D721Med (cell line): ENCODE results near the gene INPP5F.

Experiments
- DNase-seq: peaks from one replicate; pipeline ENCODE4 v3.0.0; 2011; ENCODE audit warnings: low spot score; ENCODE audit not compliant: insufficient read length
- FAIRE-seq: peaks from 2 replicates; lab custom pipeline; 2011; peaks lifted over from hg19 to GRCh38; lab: Jason Lieb, UNC
- CTCF ChIP-seq: IDR thresholded peaks from 2 replicates; pipeline ENCODE4 v1.5.1; 2012; ENCODE audit warnings: mild to moderate bottlenecking, control low read depth; ENCODE audit not compliant: insufficient read depth; ENCODE audit errors: missing control alignments

The INPP5F gene

DNA sequence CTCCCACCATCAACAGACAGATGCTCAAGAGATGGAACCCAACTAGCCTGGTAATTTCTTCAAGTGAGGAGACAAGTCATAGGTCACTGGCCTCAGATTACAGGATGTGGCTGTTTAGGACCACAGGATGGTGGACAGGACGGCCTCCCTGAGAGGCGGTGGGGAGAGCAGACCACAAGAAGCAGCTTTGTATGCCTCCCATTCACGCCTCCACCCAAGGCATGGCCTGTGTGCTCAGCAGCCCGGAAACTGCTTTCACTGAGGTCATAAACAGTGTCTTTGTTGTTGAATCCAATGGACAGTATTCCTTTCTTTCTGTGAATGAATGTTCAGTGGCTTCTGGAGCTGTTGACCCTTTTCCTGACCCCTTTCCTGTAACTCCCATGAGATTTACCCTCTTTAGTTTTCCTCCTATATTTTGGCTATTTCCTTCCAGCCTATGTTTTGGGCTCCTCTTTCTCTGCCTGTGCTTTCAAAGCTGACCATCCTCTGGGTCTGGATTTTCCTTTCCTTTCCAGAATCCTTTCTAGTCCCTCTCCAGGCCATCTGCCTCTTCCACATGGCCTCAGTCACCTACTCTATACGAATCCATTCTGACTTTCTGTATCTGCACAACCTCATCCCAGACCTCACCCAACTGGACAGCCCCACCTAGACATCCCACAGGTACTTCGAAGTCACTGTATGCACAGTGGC lies 32.4 kb upstream of the INPP5F start:
- FAIRE-seq (no peak), DNase-seq (no peak)
- TF ChIP-seq CTCF, result no peak

DNA sequence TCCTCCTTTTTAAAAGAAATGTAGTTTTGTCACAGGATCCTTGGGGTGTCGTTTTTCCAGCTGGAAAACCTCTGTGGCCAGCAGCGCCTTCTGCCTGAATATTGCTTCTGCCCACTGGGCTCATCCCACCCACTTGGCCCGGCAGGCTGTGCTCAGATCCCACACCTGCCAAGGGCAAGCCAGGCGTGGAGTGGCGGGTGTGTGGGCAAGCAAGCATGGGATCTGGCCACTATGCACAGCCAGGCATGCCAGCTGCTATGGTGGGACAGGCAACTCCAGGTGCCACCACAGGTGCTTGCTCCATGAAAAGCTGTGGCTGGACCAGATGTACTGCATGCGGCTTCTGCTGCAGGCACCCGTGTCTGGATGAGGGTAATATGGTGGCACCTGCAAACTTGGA lies 31.2 kb upstream of the INPP5F start:
- no peak for DNase-seq
- no peak for FAIRE-seq
- no peak for TF ChIP-seq CTCF

GRCh38 chr10:119700321-119700954 lies 25.4 kb upstream of the INPP5F start:
- no peak for FAIRE-seq

DNA sequence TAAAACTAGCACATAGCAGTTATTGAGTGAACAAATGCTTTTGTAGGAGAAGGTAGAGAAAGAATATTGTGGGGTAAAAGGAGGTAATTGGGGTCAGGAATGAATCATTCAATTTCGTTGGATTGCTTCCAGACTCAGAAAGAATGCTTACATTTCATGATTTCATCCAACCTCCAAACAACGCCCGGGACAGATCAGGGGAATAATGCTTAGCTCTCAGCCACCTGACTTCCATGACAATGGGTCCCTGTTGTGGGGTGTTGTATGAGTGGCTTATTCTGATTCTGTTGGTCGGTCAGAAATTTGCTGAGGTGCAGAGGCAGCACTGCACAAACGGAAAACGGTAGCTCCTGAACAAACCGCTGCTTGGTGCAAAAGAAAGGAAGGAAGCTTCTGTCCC lies 24.0 kb upstream of the INPP5F start:
- TF ChIP-seq CTCF, result no peak
- FAIRE-seq (no peak), DNase-seq (no peak)

More at GRCh38 chr10:119700321-119700954, 25.4 kb upstream of the INPP5F start:
- TF ChIP-seq CTCF, result no peak
- DNase-seq, result no peak

GRCh38 chr10:119702583-119702982 lies 23.3 kb upstream of the INPP5F start:
- DNase-seq (no peak), FAIRE-seq (no peak)
- TF ChIP-seq CTCF, result no peak

- TF ChIP-seq CTCF, result no peak
- DNase-seq (no peak), FAIRE-seq (no peak)
Observed at GRCh38 chr10:119703903-119704508, 21.8 kb upstream of the INPP5F start.

- no peak for TF ChIP-seq CTCF
- FAIRE-seq, result no peak
- no peak for DNase-seq
Observed at GRCh38 chr10:119705434-119705831, 20.4 kb upstream of the INPP5F start.
